H1 (cell line): Measurements from ENCODE around the gene NLRC3. TPM values are rescaled to one million over a fixed set of nuclear protein-coding genes. Genes with fewer than 3 reads are reported as not detected.

Source experiments
- CHD7 ChIP-seq: fragments of 300-600 bp; sonication (generic); IDR thresholded peaks from 2 replicates; pipeline ENCODE4 v1.7.1; 2012; ENCODE audit warnings: low read length, moderate library complexity, mild to moderate bottlenecking, inconsistent platforms; ENCODE audit not compliant: insufficient replicate concordance
- HDAC6 ChIP-seq: IDR thresholded peaks from one replicate; pipeline ENCODE4 v1.7.1; 2012; ENCODE audit warnings: low read depth, mild to moderate bottlenecking, inconsistent platforms, low read length, moderate library complexity
- NRF1 ChIP-seq: IDR thresholded peaks from 2 replicates; pipeline ENCODE4 v1.6.1; 2011; ENCODE audit warnings: mild to moderate bottlenecking, low read depth, low read length, improper control_type of control experiment
- POU5F1 ChIP-seq: IDR thresholded peaks from 2 replicates; pipeline ENCODE4 v1.6.1; 2011; ENCODE audit warnings: low read depth, mild to moderate bottlenecking, low read length, moderate library complexity
- RNF2 ChIP-seq: fragments of 200-900, 300-1000 bp; sonication (generic); IDR thresholded peaks from 2 replicates; pipeline ENCODE4 v1.7.1; 2016; ENCODE audit warnings: borderline replicate concordance, low read depth, mild to moderate bottlenecking, antibody characterized with exemption, low read length; ENCODE audit not compliant: poor library complexity, severe bottlenecking; ENCODE audit errors: missing control alignments
- SAP30 ChIP-seq: fragments of 300-600 bp; sonication (generic); IDR thresholded peaks from 2 replicates; pipeline ENCODE4 v1.7.1; 2012; ENCODE audit warnings: low read length, moderate library complexity, mild to moderate bottlenecking, inconsistent platforms; ENCODE audit not compliant: insufficient read depth, insufficient replicate concordance
- SP2 ChIP-seq: IDR thresholded peaks from 2 replicates; pipeline ENCODE4 v1.6.1; 2012; ENCODE audit warnings: mild to moderate bottlenecking, low read length, inconsistent platforms
- polyA plus RNA-seq, 7 experiments: library from polyadenylated mRNA; depleted of rRNA in 3 of 7; stranded (reverse) in 5 of 7; unstranded in 2 of 7; fragments of >200 nt in 5 of 7; fragments of 200-250 nt in 2 of 7; gene quantifications; 1 replicate in 5 of 7; 2 replicates in 1 of 7; 4 replicates in 1 of 7; pipeline versions ENCODE4 v1.2.1 to v1.2.3, GENCODE V29; 2011 to 2013; ENCODE audit warnings: missing spikeins in 2 of 7, mixed read lengths in 2 of 7
- total RNA-seq: library from RNA; stranded (reverse); fragmentation: NEBNext Ultra II Directional; extraction: Animal tissue kit (Norgen Biotek cat#: 25700); gene quantifications from 2 replicates; pipeline ENCODE4 v1.2.1, GENCODE V29; 2021

NLRC3 gene
- total and polyA plus RNA-seq, 2 of the 8 experiments (the other 6 are each of a cell fraction or from before 2014, with no cell fraction given): 0.18 to 0.20 TPM

DNA sequence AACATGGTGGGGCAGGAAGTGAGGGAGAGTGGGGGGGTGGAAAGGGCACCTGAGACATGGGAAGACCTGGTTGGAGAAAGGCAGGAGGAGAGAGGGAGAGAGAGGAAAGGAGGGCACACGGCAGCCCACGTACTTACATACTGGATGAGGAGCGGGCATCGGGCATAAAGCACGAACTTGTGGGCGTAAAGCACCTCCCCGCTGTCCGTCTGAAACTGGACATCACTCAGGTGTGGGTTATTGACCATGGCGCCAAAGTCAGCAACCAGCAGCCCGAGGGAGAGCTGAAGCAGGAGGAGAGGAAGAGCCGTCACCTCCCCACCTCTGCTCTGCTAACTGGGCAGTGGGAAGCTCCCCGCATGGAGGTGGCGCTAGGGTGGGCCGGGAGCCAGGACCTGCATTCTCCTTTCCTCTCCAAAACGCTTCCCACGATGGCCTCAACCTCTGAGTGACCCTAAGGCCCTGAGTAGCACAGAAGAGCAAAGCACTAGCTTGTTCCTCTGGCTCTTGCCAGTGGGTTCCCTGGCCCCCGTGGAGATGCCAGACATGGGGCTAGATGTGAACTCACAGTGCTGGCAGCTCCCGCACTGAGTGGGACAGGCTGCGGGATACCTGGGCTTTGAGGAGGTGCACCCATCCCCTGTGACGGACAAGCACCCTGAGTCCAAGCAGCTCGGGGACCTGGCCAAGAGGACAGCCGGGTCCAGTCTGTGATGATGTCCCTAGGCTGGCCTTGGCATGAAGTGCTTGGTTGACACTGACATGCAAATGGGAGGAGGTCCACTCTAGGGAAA lies 17.3 kb upstream of the NLRC3 start (continued):
- TF ChIP-seq CHD7 (no peak), NRF1 (no peak), HDAC6 (no peak), RNF2 (no peak), POU5F1 (no peak), SP2 (no peak), SAP30 (no peak)
